H1 (cell line): ENCODE data around the gene C1orf174. TPM values are rescaled to one million over a fixed set of nuclear protein-coding genes. Genes with fewer than 3 reads are reported as not detected.

Experiments
- CTCF ChIA-PET: fragments of 300-600 bp; sonication (Branson Sonifier 250); formaldehyde crosslinking; loops from one replicate; lab custom pipeline; 2021; ENCODE audit not compliant: partially characterized antibody; lab: Charles Lee
- POLR2A ChIA-PET: fragments of 300-600 bp; sonication (Branson Sonifier 250); formaldehyde crosslinking; loops from one replicate; lab custom pipeline; 2021; ENCODE audit warnings: inconsistent platforms; ENCODE audit not compliant: partially characterized antibody; lab: Charles Lee
- DNase-seq, 2 experiments: peaks; one replicate each; pipeline versions ENCODE4 v3.0.0 to v3.0.0-alpha.2; 2010 to 2022; ENCODE audit warnings: low spot score in 2 of 2, low read depth in 1 of 2, mixed read lengths in 1 of 2
- FAIRE-seq: peaks from 2 replicates; lab custom pipeline; 2011; peaks lifted over from hg19 to GRCh38; lab: Jason Lieb, UNC
- H2AFZ ChIP-seq: 2 replicates; pipeline ENCODE4 v1.8.1; 2012; ENCODE audit warnings: low read length, inconsistent platforms
- H2AK5ac ChIP-seq: 2 replicates; pipeline ENCODE4 v1.6.1; 2013; ENCODE audit warnings: low read depth, low read length
- H2BK120ac ChIP-seq: replicated peaks from 2 replicates; pipeline ENCODE3; 2013; ENCODE audit warnings: low read depth, low read length, inconsistent platforms
- H2BK12ac ChIP-seq: 2 replicates; pipeline ENCODE4 v1.6.1; 2013; ENCODE audit warnings: low read depth, low read length
- H2BK15ac ChIP-seq: 2 replicates; pipeline ENCODE4 v1.6.1; 2013; ENCODE audit warnings: low read length
- H2BK20ac ChIP-seq: 2 replicates; pipeline ENCODE4 v1.6.1; 2013; ENCODE audit warnings: low read length
- H2BK5ac ChIP-seq: 2 replicates; pipeline ENCODE4 v1.6.1; 2013; ENCODE audit warnings: low read depth, low read length
- H3K14ac ChIP-seq: 2 replicates; pipeline ENCODE4 v1.6.1; 2013; ENCODE audit warnings: inconsistent platforms; ENCODE audit not compliant: insufficient read length
- H3K18ac ChIP-seq: 2 replicates; pipeline ENCODE4 v1.6.1; 2013; ENCODE audit warnings: low read length; ENCODE audit errors: extremely low read depth
- H3K23ac ChIP-seq: 2 replicates; pipeline ENCODE4 v1.6.1; 2013; ENCODE audit warnings: inconsistent platforms; ENCODE audit not compliant: insufficient read length
- H3K23me2 ChIP-seq: 2 replicates; pipeline ENCODE4 v1.6.1; 2013; ENCODE audit warnings: low read depth, low read length
- H3K27ac ChIP-seq: 2 replicates; pipeline ENCODE4 v1.6.1; 2011; ENCODE audit warnings: low read depth, low read length, inconsistent platforms
- H3K27me3 ChIP-seq, 4 experiments: replicated peaks in 1 of 4; 1 replicate in 1 of 4; 2 replicates in 3 of 4; pipeline versions ENCODE4 v1.6.1 to v1.8.1; 2011 to 2013; ENCODE audit warnings: low read length in 3 of 4, mild to moderate bottlenecking in 3 of 4, inconsistent platforms in 2 of 4, mixed read lengths in 2 of 4, moderate library complexity in 1 of 4; ENCODE audit not compliant: control insufficient read depth in 3 of 4, insufficient read depth in 3 of 4; ENCODE audit errors: extremely low read depth in 1 of 4
- H3K36me3 ChIP-seq, 4 experiments: 2 replicates each; pipeline versions ENCODE4 v1.6.1 to v1.8.1; 2011 to 2013; ENCODE audit warnings: mild to moderate bottlenecking in 4 of 4, low read length in 3 of 4, moderate library complexity in 2 of 4, control low read depth in 1 of 4, inconsistent platforms in 1 of 4; ENCODE audit not compliant: insufficient read depth in 4 of 4, control insufficient read depth in 2 of 4
- H3K4ac ChIP-seq: replicated peaks from 2 replicates; pipeline ENCODE3; 2013; ENCODE audit warnings: low read length, low read depth, mixed read lengths, inconsistent platforms; ENCODE audit not compliant: insufficient read length
- H3K4me1 ChIP-seq, 4 experiments: replicated peaks in 1 of 4; 1 replicate in 1 of 4; 2 replicates in 3 of 4; pipeline versions ENCODE4 v1.6.1 to v1.8.1; 2011 to 2013; ENCODE audit warnings: low read length in 3 of 4, inconsistent platforms in 2 of 4, mixed read lengths in 1 of 4; ENCODE audit not compliant: insufficient read depth in 4 of 4, control insufficient read depth in 3 of 4
- H3K4me2 ChIP-seq, 2 experiments: 2 replicates each; pipeline versions ENCODE4 v1.6.1 to v1.8.1; 2011 to 2013; ENCODE audit warnings: low read depth in 2 of 2, low read length in 2 of 2, control low read depth in 1 of 2, inconsistent platforms in 1 of 2, mild to moderate bottlenecking in 1 of 2; ENCODE audit not compliant: insufficient read depth in 1 of 2
- H3K4me3 ChIP-seq, 4 experiments: fragments of 200-600, 300-600 bp in 1 of 4; sonication (generic), shearing (Covaris generic), sonication (Bioruptor Twin) in 1 of 4; 2 replicates each; pipeline versions ENCODE4 v1.5.1 to v1.8.1; 2011 to 2016; ENCODE audit warnings: low read length in 4 of 4, low read depth in 3 of 4, control low read depth in 2 of 4, inconsistent platforms in 2 of 4, mild to moderate bottlenecking in 2 of 4, mixed read lengths in 1 of 4, moderate library complexity in 1 of 4; ENCODE audit not compliant: insufficient read depth in 2 of 4; ENCODE audit errors: extremely low read depth in 1 of 4
- H3K56ac ChIP-seq: replicated peaks from 2 replicates; pipeline ENCODE3; 2013; ENCODE audit warnings: low read depth, mild to moderate bottlenecking, mixed read lengths, low read length, inconsistent platforms; ENCODE audit not compliant: insufficient read length
- H3K79me1 ChIP-seq: 2 replicates; pipeline ENCODE4 v1.6.1; 2013; ENCODE audit warnings: low read depth, low read length, control low read depth
- H3K79me2 ChIP-seq, 2 experiments: 2 replicates each; pipeline versions ENCODE4 v1.6.1 to v1.8.1; 2012 to 2013; ENCODE audit warnings: low read length in 2 of 2, mild to moderate bottlenecking in 2 of 2, inconsistent platforms in 1 of 2; ENCODE audit not compliant: insufficient read depth in 2 of 2, control insufficient read depth in 1 of 2
- H3K9ac ChIP-seq, 4 experiments: replicated peaks in 1 of 4; 1 replicate in 1 of 4; 2 replicates in 3 of 4; pipeline versions ENCODE4 v1.6.1 to v1.8.1; 2011 to 2013; ENCODE audit warnings: low read depth in 3 of 4, low read length in 3 of 4, control low read depth in 2 of 4, mild to moderate bottlenecking in 2 of 4, moderate library complexity in 2 of 4, inconsistent platforms in 1 of 4; ENCODE audit errors: extremely low read depth in 1 of 4
- H3K9me3 ChIP-seq, 2 experiments: 2 replicates each; pipeline versions ENCODE4 v1.6.1 to v1.8.1; 2012 to 2013; ENCODE audit warnings: mild to moderate bottlenecking in 2 of 2, moderate library complexity in 2 of 2, control low read depth in 1 of 2, inconsistent platforms in 1 of 2, low read depth in 1 of 2, low read length in 1 of 2, mixed read lengths in 1 of 2; ENCODE audit not compliant: insufficient read depth in 2 of 2
- H4K20me1 ChIP-seq, 2 experiments: replicated peaks in 1 of 2; 2 replicates each; pipeline versions ENCODE3 to v1.8.1; 2011 to 2013; ENCODE audit warnings: inconsistent platforms in 2 of 2, low read length in 2 of 2, mild to moderate bottlenecking in 1 of 2; ENCODE audit not compliant: insufficient read depth in 2 of 2, control insufficient read depth in 1 of 2
- H4K5ac ChIP-seq: 2 replicates; pipeline ENCODE4 v1.6.1; 2013; ENCODE audit warnings: low read length, low read depth, mixed read lengths, inconsistent platforms; ENCODE audit not compliant: insufficient read length
- H4K8ac ChIP-seq: 2 replicates; pipeline ENCODE4 v1.8.0; 2013; ENCODE audit warnings: mild to moderate bottlenecking, moderate library complexity, low read length, inconsistent platforms; ENCODE audit not compliant: insufficient read depth; ENCODE audit errors: extremely low read depth
- H4K91ac ChIP-seq: replicated peaks from 2 replicates; pipeline ENCODE3; 2013; ENCODE audit warnings: low read length, mixed read lengths, inconsistent platforms; ENCODE audit not compliant: insufficient read length
- CEBPB ChIP-seq: IDR thresholded peaks from 2 replicates; pipeline ENCODE4 v1.6.1; 2012; ENCODE audit warnings: low read depth, low read length
- CHD2 ChIP-seq: IDR thresholded peaks from 2 replicates; pipeline ENCODE4 v1.6.1; 2012; ENCODE audit warnings: low read length, improper control_type of control experiment
- CTCF ChIP-seq, 3 experiments: IDR thresholded peaks; 1 replicate in 2 of 3; 2 replicates in 1 of 3; pipeline versions ENCODE4 v1.5.1 to v1.6.1; 2011; ENCODE audit warnings: low read length in 3 of 3, mild to moderate bottlenecking in 3 of 3, inconsistent platforms in 2 of 3, low read depth in 1 of 3, moderate library complexity in 1 of 3; ENCODE audit not compliant: insufficient read depth in 1 of 3; ENCODE audit errors: control extremely low read depth in 1 of 3
- MAFK ChIP-seq: IDR thresholded peaks from 2 replicates; pipeline ENCODE4 v1.6.1; 2012; ENCODE audit warnings: low read depth, mild to moderate bottlenecking, improper control_type of control experiment, low read length
- WGBS, 2 experiments: shearing (Covaris generic) in 1 of 2; methylation state at CpG; one replicate each; pipeline versions ENCODE4 v1.1.6 to v1.1.7; 2013 to 2015; ENCODE audit warnings: low lambda C conversion rate in 2 of 2, mixed read lengths in 2 of 2, inconsistent platforms in 1 of 2, low coverage in 1 of 2, missing lambda C conversion rate in 1 of 2; ENCODE audit not compliant: insufficient replicate concordance in 2 of 2, insufficient coverage in 1 of 2, insufficient read length in 1 of 2; ENCODE audit errors: extremely low coverage in 1 of 2, missing lambda C conversion rate in 1 of 2; 5-methylcytosine and 5-hydroxymethylcytosine counted together
- polyA plus RNA-seq, 7 experiments: library from polyadenylated mRNA; depleted of rRNA in 3 of 7; stranded (reverse) in 5 of 7; unstranded in 2 of 7; fragments of >200 nt in 5 of 7; fragments of 200-250 nt in 2 of 7; gene quantifications; 1 replicate in 5 of 7; 2 replicates in 1 of 7; 4 replicates in 1 of 7; pipeline versions ENCODE4 v1.2.1 to v1.2.3, GENCODE V29; 2011 to 2013; ENCODE audit warnings: missing spikeins in 2 of 7, mixed read lengths in 2 of 7
- total RNA-seq: library from RNA; stranded (reverse); fragmentation: NEBNext Ultra II Directional; extraction: Animal tissue kit (Norgen Biotek cat#: 25700); gene quantifications from 2 replicates; pipeline ENCODE4 v1.2.1, GENCODE V29; 2021

Gene C1orf174
- total and polyA plus RNA-seq, 2 of the 8 experiments (the other 6 are each of a cell fraction or from before 2014, with no cell fraction given), result 28.4 to 32.4 TPM

GRCh38 chr1:3922201-3922725 lies 22.2 kb upstream of the C1orf174 start:
- Histone ChIP-seq H3K27ac (no peak overlapping the region), H3K79me1 (no peaks in the 10 kb centered on the region), H3K56ac (no peak overlapping the region), H3K4me2 (no peak overlapping the region), H3K23ac (no peak overlapping the region), H2BK12ac (no peak overlapping the region), H3K9ac (no peak overlapping the region), H3K14ac (no peak overlapping the region), H4K5ac (no peak overlapping the region), H4K91ac (no peak overlapping the region), H2AFZ (no peak overlapping the region), H2BK15ac (no peak overlapping the region), H3K9me3 (peaks cover 4% of the 10 kb centered on the region in 2 experiments; a peak in 2 of 4 replicates), H4K8ac (no peak overlapping the region), H2BK120ac (no peak overlapping the region), H3K4me1 (peaks cover 0 to 3% (median 0%) of the 10 kb centered on the region in 4 experiments; a peak in 2 of 7 replicates), H4K20me1 (no peaks in the 10 kb centered on the region), H2BK20ac (no peak overlapping the region), H3K36me3 (no peaks in the 10 kb centered on the region), H3K4me3 (no peak overlapping the region), H3K79me2 (no peaks in the 10 kb centered on the region), H2AK5ac (no peak overlapping the region), H3K4ac (no peak overlapping the region), H3K23me2 (peaks cover 3% of the 10 kb centered on the region; the same call in 1 of the 2 replicates), H2BK5ac (no peak overlapping the region), H3K18ac (no peak overlapping the region), H3K27me3 (no peaks in the 10 kb centered on the region)
- TF ChIP-seq CEBPB (no peak), MAFK (no peak), CHD2 (no peak), CTCF (IDR thresholded peaks at IDR 0.05; ENCODE audit: control extremely low read depth in 1 of 3, insufficient read depth in 1 of 3, low read depth in 1 of 3, low read length in 3 of 3) (no peak)
- FAIRE-seq (no peak), DNase-seq (no peak)
- 87% methylated on average over 6 of the region's 6 CpGs; no CpG with 5 or more reads in 1 of the 2 experiments for WGBS, 2 experiments
- CTCF ChIA-PET, result no interaction called here
- POLR2A ChIA-PET, result no interaction called here
